ENCODE data around the gene CHRNA4.
"Not testable (repeated sequence)": the region's sequence is repeated elsewhere in the genome, so short reads cannot be mapped to it uniquely, and the experiment has no call there.

CHRNA4 gene

DNA sequence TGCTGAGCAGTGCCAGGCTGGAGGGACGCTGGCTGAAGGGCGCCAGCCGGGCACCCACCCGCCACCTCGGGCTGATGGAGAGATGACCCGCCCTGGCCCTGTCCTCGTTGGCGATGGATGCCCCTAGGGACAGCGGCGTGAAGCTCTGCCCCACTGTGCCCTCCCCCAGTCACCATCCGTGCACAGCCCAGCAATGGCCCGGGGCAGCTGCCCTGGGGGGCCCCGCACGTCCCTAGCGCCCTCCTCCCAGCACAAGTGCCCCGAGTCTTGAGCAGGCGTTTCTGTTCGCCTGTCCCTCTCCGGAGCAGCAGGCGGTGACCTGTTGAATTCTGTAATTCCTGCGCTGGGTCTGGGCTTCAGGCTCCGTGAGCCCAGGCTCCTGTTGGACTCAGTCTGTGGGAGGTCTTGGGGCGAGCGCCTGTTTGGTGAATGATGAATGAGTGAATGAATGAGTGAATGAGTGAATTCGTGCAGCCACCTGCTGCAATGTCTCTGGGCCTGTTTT, 36.8 kb upstream of the CHRNA4 start:
- no peak for DNase-seq (ENCODE audit: low read depth, low spot score)

DNA sequence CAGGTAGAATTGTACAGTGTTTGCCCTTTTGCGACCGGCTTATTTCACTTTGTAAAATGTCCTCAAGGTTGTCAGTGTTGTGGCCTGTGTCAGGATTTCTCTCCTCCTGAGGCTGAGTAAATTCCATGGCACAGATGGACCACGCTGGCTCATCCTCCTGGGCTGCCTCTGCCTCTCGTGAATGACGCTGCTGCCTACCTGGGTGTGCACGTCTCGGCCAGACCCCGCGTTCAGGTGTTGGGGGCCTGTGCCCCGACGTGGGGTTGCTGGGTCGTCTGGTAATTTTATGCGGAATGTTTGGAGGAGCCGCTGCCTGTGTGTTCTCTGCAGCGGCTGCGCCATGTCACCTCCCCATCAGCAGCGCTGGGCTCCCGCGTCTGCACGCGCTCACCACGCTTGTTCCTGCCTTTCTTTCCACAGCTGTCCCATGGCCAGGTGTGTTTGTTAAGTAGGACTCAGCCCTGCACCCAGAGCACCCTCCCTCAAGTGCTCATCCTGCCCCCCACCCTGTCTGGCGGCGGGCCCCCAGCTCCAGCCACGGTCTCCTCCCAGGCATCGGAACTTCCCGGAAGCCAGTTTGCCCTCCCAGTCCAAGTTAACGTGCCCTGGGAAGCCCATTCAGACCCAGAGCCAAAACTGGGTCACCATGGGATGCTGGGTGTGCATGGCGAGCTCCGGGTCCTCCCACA, 36.1 kb upstream of the CHRNA4 start:
- no peak for DNase-seq (ENCODE audit: low read depth, low spot score)

DNA sequence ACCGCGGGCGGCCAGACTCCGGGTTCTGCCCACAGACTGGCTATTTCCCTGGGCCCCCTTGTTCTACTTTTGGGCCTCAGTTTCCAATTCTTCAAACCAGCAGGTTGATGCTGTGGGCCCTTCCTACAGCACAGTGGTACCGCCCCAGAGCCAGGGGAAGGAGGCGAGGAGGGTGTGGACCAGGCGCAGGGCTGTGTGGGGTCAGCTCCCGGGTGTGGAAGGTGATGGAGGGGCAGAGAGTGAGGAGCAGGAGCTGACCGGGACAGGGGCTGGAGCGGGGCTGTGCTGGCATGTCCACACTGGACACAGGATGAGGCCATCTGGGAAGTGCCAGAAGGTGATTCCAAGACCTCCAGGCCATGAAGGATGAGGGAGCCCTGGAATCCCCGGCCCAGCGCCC, 35.2 kb upstream of the CHRNA4 start:
- DNase-seq (ENCODE audit: low read depth, low spot score) = no peak

DNA sequence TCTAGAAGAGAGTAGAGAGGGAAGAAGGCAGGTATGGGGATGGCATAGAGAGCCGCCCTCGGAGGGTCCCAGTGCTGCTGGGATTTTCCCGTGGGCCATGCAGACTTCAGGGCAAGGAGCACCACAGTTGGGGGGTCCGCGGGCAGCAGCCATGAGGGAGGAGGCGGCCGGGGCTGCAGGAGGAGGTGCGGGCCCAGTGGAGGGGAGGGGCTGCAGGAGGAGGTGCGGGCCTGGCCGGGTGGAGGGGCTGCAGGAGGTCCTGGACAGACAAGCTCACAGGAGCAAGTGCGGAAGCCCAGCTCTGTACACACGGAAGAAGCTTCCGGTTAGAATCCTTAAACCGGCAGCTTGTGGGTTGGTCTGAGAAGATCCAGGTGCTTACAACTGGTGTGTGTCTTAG, 34.6 kb upstream of the CHRNA4 start:
- DNase-seq (ENCODE audit: low read depth, low spot score) = no peak

DNA sequence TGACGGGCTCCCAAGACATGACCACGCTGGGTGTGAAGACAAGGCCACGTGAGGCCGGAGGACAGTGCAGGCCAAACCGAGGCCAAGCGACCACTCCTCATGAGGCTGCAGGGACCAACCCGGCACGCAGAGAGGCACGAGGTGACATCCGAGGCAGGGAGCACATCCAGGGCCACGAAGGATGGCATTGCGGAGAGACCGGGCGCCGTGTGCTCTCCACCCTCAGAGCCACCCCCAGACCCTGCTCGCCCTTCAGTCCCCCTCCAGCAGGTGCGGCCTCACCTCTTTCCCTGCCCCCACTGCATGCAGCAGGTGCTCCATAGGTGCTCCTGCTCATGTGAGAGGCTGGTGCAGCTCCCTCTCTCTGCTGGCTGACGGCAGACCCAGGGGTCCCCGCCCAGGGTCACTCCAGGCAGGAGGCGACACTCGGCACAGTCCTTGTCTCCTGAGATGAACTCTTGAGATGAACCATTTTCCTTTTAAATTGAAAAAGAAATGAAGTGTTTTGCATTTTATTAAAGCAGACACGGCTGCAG, 33.8 kb upstream of the CHRNA4 start:
- DNase-seq (ENCODE audit: low read depth, low spot score) = no peak

DNA sequence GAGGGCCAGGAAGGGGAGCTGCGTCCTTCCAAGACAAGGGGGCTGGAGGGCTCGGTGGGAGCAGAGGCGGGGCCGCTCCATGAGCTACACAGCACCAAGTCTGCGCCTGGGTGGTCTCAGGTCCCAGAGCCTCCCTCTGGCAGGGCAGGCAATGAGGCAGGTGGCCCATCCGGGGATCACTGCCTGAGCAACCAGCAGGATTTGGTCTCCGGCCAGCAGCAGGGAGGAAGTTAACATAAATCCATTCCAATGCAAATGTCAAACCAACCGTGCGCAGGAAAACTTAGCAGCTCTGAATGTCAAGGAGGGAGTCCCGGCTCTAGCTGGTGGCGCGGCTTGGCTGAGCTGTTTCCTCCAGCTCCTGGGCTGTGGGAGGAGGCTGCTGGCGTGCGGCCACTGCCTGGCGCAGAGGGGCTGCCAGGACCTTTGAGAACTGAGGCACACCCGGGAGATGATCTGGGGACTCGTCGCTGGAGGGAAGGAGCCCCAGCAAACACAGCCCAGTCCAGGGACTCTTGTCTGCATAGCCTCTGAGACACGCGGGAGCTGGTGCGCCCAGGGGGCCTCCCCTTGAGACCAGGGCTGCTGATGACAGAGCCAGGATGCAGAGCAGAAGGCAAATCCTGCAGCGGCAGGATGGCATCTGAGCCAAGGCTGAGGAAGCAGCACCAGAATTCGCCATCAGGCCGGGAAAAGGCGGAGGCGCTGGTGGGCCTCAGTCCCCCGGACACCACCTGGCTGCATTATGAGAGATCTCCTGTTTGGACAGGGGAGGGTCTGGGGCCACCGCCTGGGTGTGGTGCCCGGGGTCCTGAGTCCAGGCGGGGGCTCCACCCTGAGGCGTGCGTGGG, 33.1 kb upstream of the CHRNA4 start:
- no peak for DNase-seq (ENCODE audit: low read depth, low spot score)

DNA sequence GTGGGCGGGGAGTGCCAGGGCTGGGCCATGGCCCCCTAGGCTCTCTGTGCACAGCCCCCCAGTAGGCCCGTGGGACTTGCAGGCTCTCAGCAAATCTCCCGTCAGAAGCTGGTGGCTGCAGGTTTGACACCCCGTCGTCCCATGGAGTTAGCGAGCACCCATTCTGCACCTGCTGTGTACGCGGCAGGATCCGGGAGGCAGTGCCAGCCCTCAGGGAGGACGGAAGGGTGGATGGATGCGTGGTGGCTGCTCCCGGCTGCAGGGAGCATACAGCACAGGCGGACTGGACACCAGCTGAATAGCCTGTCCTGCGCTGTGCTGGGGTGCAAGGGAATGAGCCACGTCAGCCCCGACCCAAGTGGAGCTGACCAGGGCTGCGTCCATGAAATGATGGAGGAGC, 32.4 kb upstream of the CHRNA4 start:
- DNase-seq (ENCODE audit: low read depth, low spot score) = no peak

DNA sequence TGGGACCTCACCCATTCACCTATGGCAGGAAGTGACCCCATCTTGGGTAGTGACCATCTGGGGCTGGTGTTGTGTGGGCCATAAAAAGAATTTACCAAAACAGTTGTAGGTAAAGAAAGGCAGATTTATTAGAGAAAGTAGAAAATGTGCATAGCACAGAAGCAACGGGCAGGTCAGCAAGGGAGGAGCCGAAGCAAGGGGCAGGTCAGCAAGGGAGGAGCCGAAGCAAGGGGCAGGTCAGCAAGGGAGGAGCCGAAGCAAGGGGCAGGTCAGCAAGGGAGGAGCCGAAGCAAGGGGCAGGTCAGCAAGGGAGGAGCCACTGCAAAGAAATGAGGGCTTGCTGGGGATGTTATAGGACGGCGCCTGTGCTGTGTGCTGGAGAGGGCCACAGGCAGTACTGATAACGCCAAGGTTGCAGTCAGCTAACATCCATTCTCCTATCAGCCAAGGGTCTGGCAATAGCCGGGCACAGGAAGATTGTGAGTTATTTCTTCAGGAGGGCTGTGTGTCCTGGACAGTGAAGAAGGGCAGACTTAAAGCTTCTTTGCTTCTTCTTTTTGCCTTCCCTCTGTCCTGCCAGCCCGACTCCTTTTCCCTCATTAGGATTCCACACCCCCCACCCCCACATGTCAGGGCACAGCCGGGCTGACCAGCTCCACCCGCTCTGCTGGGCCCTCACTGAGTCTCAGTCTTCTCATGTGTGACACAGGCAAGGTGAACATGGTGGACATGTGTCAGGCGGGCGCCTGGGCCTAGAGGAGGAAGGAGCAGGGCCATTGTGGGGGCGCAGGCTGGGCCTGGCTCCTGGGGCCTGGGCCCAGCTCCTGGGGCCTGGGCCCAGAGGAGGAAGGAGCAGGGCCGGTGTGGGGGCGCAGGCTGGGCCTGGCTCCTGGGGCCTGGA, 31.6 kb upstream of the CHRNA4 start:
- no peak for DNase-seq (ENCODE audit: low read depth, low spot score)

DNA sequence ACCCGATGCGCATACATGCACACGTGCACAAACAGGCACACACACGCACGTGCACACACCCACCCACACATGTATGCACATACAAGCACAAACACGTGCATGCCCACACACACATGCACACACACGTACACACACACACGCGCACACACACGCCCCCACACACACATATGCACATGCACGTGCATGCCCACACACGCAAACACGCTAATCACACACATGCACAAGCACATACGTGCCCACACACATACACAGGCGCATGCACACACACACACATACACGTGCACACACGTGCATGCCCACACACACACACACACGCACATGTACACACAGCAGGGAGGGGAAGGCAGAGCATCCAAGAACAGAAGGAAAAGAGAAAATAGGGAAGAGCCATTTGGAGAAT, 26.8 kb upstream of the CHRNA4 start:
- no peak for DNase-seq (ENCODE audit: low read depth, low spot score)

DNA sequence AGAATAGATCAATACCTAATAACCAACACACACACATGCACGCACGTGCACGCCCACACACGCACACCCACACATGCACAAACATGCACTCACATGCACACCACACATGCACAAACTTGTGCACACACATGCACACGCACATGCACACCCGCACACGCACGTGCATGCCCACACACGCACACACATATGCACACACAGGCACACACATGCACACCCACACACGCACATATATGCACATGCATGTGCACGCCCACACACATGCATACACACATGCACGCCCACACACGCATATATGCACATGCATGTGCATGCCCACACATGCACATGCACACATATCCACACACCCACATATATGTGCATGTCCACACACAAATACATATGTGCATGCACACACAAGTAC, 26.2 kb upstream of the CHRNA4 start:
- DNase-seq (ENCODE audit: low read depth, low spot score) = no peak

DNA sequence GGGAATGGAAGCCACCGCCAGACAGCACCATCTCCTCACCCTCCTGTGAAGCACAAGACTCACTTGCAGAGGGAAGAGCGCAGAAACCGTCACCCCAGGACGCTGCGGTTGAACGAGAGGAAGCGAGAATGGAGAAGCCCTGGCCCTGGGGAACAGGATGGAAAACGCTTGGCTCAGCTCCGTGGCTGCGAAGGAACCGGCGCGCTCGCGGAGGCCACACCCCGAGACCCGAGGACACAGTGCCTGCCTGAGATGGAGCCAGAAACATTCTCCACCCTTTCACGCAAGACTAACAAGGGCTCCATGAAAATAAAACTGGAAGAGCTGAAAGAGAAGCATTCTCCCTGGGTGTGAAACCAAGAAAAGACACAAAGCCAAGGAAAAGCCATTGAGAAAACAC, 25.3 kb upstream of the CHRNA4 start:
- DNase-seq (ENCODE audit: low read depth, low spot score) = no peak

DNA sequence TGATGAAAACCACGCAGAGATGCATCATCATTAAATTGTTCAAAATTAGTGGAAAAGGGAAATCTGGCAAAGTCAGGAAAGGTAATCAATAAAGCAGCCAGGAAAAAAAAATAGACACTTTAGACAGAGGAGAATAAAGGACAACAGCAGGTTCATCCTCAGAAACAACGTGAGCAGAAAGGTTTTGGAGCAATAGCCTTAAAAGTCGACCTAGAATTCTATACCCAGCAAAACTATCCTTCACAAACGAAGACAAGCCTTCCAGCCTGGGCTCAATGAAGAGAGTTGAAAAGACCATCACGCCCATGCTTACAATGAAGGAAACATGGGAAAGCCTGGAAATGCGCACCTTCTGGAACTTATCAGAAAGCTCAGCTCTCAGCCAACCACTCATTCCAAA, 24.7 kb upstream of the CHRNA4 start:
- no peak for DNase-seq (ENCODE audit: low read depth, low spot score)

DNA sequence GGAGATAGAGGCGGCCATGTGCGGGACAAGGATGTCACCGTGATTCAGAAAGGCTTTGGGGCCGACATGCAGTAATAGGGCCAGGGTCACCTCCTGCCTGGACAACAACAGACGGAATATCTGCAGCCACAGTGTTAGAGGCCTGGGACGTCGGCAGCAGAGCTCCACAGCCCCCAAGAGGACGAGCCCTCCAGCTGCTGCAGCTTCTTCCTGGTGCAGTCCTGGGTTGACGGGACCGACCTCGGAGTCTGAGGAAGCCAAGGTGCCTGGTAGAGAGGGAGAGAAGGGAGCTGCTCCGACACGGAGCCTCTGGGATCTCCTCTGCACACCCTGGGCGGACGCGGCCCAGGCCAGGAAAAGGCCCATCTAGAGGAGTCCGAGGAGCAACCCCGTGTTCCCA, 23.2 kb upstream of the CHRNA4 start:
- DNase-seq (ENCODE audit: low read depth, low spot score) = no peak

DNA sequence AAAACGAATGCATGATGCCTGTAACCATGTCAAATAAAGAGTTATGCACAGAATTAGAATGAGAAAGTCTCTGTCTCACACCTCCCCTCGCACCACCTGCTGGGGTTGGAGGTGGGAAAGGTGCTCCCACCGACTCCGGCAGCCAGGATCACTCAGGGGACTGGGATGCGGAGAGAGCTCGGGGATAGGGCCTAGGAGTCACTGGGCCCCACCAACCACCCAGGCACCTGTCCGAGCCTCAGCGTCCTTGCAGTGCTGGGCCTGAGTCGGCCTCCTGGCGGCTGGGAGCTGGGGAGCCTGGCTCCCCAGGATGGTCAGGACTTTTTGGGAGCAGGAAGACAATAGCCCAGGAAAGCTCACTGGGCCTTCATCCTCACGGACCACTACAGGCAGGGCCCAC, 22.4 kb upstream of the CHRNA4 start:
- DNase-seq (ENCODE audit: low read depth, low spot score) = no peak

DNA sequence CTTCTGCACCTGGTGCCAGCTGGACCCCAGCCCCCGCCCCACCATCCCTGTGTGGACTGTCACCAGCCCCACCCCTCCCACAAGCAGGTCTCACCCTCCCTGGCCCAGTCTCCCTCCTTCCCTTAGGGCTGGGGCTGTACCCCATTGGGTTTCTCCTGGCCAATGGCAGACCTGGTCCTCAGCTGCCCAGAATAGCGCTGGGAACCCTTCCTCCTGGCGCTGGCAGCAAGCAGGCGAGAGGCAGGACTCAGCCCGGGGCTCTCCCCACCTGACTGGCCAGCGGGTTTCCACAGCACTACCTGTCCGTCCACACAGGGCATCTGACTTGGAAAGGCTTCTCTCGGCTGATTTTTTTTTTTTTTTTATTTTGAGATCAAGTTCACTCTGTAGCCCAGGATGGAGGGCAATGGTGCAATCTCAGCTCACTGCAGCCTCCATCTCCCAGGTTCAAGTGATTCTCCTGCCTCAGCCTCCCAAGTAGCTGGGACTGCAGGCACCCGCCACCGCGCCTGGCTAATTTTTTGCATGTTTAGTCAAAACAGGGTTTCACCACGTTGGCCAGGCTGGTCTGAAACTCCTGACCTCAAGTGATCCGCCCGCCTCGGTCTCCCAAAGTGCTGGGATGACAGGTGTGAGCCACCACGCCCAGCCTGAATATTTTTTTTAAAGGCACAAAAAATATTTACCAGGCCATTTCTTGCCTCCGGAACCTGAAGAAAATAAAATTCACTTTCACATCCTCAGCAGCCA, 21.6 kb upstream of the CHRNA4 start:
- DNase-seq (ENCODE audit: low read depth, low spot score) = no peak

DNA sequence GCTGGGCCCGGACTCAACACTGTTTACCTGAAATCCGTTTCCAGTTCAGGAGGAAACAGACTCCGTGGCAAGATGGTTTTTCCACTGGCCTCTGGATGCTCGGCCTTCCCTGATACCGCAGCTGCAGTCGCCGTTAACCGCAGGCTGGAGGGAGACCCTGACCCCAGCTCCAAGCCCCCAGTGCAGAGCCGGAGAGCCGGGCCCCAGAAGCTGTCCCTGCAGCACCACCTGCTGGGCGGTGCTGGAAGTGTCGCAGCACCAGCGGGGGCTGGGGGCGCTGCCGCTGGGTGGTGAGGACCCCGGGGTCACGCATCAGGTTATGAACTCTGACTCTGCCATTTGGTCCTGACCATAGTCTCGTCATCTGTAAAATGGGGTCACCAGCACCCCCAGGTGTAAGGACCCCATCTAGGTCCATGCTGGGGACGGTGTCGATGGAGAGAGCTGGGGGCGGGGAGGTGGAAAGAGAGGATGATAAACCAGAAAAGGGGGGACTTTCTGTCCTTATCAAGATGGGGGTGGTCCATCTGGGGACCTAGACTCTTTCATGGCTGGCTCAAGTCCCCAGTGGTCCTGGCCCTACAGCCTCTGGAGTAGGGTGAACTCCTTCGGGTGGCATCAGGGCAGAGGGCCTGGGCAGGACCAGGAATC, 20.8 kb upstream of the CHRNA4 start:
- DNase-seq (ENCODE audit: low read depth, low spot score) = no peak

DNA sequence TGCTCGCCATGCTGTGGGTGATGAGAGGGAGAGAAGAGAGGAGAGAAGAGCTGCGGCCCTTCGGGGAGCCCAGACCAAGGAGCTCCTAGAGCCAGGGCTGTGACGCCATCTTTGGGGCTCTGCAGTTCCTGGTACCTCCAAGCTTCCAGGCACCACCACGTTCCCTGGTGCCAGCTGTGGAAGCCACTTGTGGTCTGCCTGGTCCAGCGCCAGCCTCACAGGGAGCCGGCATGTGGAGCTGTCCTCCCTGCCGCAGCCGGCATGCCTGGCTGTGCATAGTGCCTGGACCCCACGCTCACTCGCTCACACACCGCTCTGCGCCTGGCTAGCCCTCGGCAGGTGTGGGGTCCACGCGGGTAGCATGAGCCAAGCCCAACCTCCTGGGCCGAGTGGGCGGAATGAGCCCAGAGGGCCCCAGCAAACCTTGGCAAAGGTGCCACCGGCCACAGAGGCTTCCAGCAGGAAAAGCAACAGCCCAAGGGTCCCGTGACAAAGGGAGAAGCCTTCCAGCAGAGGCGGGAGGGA, 19.3 kb upstream of the CHRNA4 start:
- DNase-seq (ENCODE audit: low read depth, low spot score) = no peak

DNA sequence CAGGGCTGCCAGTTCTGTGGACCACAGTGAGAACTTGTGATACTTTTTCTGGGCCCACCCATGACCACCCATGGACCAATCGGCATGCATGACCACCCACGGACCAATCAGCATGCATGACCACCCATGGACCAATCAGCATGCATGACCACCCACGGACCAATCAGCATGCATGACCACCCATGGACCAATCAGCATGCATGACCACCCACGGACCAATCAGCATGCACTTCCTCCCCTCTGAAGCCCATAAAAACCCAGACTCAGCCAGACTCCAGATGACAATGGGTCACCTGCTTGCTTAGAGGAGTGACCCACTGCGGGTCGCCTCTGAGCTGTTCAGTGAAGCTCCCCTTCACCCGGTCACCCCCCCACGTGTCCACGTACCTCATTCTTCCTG, 18.7 kb upstream of the CHRNA4 start:
- not testable (repeated sequence) for DNase-seq (ENCODE audit: low read depth, low spot score)

DNA sequence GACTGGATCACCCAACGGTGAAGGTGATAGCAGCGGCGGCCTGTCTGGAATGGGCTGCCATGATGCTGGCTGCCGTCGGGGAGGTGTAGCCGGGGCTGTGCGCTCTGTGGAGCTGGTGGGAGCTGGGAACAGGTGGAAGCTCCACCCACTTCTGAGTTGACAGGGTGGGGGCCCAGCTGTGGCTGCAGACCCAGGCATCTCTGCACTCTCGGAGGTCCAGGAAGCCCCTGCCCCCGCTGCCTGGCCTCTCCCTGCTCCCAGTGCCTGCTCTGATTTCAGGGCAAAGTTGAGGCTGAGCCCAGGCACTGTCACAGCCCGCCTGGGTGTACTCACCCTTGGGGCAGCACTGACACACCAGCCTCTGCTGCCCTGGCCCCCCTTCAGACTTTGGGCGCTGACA, 18.1 kb upstream of the CHRNA4 start:
- no peak for DNase-seq (ENCODE audit: low read depth, low spot score)

DNA sequence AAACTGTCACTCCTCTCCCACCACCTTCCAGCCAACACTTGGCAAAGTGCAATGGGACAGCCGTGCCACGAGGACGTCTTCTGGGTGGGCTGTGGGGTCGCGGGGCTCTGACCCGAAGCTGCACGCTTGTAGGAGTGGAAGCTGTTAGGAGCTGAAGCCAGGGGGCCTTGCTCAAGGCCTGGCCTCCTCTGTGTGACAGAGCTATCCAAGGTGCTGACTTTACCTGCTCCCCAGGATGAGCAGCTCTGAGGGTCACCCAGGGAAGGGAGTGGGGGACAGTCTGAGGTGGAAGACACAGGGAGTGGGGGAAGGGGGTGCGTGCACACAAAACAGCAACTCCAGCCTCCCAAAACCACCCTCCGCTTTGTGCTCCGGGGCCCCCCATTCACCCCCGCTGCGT, 17.5 kb upstream of the CHRNA4 start:
- DNase-seq (ENCODE audit: low read depth, low spot score) = no peak

All from smooth muscle cell of the brain vasculature (primary cell).